Right ventricle myocardium inferior (tissue), 1 donor: ENCODE measurements around the gene TFAP2A. TPM values are rescaled to one million over a fixed set of nuclear protein-coding genes. Genes with fewer than 3 reads are reported as not detected.

Experiments
- ATAC-seq: fragments of 200-7000 bp; cut with Tn5 transposase; one replicate; pipeline ENCODE4 v1.9.1; 2020; ENCODE audit warnings: mild to moderate bottlenecking, moderate library complexity
- DNase-seq: peaks from one replicate; pipeline ENCODE4 v3.0.0; 2021; ENCODE audit errors: missing footprints
- intact Hi-C: fragments of 100-400 bp; cut with DNase I; formaldehyde crosslinking; loops from one replicate; pipeline ENCODE4 v1.11.0; 2022
- total RNA-seq: library from RNA; stranded (reverse); fragmentation: NEBNext Ultra II Directional; extraction: Animal tissue kit (Norgen Biotek cat#: 25700); gene quantifications from one replicate; pipeline ENCODE4 v1.2.1, GENCODE V29; 2021
- donor health status: DM: no; HTN: yes; CAD: no; lungs with severe emphysema.

TFAP2A gene
- total RNA-seq, 1 donor from 2014 or later, result 0.43 TPM

DNA sequence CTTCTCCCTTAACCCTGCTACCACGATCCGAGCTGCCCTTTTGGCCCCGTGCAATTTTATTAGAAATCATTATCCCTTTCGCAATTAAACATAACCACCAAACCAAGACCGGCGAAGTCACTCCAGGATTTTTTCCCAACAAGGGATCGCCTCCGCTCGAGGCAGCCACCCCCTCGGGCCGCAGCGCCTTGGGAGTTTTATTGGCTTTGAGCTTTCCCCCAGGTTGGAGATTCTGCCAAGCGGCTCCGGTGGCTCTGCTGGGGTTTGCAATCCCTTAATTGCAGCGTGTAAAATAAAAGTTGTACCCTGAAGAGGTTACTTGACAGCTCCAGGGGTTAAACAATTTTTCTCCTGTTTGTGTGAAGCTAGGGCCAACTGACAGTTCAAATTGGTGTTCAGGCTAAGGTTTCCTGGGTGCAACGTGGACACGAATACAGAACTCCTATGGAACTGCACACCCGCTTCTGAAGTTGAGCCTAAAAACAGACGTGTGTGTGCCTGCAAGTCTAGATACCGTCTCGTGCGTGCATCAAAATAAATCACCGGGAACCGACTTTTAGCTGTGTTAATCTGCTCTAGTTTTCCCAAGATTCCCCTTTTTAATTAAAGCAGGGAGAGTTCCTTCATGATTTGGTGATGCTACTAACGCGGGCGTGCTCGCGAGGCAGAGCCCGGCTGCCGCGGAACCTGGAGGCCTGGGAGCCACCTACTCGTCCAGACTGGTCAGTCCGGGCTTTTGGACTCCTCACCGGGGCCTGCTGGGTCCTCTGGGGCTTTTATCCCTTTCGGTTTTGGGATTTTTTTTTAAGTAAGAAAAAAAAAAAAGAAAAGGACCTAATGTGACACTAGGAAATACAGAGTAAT lies 975 bp upstream of the TFAP2A start:
- intact Hi-C loops, result no loop called here

DNA sequence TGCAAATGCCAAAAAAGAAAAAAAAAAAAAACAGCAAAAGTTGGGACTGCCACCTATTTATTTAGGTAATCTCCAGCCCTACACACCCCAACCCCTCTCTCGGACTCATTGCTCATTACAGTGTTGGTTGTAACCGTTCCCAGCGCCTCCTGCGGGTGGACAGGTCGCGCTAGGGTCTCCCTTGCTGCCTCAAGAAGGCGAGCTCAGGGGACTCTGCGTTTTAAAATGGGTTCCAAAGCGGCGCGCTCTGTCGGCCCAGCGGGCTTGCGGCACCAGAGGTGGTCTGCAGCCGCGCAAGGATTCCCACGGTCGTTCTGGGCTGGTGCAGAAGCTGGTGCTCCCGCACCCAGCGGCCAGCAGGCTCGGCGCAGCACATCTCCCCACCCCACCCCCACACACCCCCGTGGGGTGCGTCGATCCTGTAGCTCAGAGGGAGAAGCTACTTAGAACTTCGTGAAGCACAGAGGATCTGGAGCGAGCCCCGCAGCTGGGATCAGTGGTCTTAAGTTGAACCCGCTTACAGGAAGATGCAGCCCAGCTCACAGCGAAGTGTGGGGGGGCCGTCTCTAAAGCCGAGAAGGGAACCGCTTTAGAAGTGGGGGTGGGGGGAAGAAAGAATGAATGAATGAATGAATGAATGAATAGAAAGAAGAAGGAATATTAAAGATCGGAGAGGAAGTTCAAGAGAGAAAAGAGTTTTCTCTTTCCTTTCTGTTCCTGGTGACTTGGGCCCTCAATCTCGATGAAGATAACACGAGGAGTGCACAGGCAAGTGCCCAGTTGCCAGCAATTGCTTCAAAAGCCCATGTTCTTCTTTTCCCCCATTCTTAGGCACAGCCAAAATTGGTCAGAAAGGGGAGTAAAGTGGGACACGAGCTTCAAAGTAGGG lies 780 bp downstream of the TFAP2A start:
- ATAC-seq, result no peak
- intact Hi-C loops, result no loop called here
- no peak for DNase-seq

More for the DNA sequence above, 975 bp upstream of the TFAP2A start:
- DNase-seq, result no peak
- no peak for ATAC-seq

DNA sequence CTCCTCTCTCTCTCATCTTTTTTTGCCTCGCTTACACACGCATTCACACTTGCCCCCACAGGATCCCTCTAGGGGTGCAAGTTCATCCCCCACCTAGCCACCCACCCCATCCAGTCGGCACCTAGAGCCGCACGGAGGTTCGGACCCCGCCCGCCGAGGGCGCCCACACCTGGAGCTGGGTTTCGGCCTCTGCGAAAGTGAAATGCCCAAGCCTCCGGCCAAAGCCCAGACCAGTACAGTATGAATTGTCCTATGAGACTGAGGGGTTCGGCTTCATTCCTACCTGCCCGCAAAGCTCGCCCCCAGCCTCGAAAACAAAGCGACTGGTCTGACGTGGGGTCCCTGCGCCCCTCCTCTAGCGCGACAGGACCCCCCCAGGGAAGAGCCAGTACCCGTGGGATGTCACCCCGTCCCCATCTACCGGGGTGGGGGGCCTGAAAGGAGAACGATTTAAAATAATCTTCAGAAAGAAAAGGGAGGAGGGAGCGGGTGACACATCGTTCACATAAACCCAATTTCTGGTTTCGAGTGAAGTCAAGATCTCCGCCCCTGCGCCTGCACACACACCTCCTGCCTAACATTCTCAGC lies 1.5 kb downstream of the TFAP2A start:
- DNase-seq (no peak), ATAC-seq (no peak)
- intact Hi-C loops, result no loop called here

DNA sequence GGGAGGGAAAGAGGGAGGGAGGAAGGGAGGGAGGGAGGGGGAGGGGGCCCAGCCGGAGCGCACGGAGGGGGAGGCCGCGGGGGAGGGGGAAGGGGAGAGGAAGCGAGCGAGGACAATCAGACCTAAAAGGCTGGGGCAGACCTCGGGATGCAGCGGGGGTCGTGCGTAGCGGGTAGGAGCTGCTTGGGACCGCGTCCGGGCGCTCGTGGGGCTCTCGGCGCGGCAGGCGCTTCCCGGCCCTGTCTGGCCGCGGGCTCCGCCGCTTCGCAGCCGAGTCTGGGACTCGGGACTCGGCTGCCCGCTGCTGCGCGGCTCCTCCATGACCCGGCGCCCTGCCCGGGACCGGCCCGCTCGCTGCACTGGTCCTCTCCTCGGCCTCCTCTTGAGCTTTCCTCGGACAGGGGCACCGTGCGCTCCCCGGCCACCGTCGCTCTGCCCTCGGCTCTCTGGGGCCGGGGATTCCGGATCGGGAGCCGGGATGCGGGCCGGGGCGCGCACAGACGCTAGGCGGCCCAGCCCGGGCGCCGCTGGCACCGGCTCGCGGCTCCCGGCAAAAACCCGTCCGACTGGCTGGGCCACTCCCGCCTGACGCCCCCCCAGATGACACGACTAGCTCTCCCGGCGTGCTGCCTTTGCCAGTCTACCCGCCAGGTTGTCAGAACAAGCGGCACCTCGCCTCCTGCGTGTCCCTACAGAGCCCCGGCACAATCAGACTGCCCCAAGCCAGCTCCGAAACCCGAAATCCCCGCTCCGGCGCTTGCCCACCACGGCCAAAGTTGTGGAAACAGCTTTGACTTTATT lies 2.2 kb downstream of the TFAP2A start:
- ATAC-seq, result peak; percentile 30
- no peak for DNase-seq
- intact Hi-C loops, result no loop called here

DNA sequence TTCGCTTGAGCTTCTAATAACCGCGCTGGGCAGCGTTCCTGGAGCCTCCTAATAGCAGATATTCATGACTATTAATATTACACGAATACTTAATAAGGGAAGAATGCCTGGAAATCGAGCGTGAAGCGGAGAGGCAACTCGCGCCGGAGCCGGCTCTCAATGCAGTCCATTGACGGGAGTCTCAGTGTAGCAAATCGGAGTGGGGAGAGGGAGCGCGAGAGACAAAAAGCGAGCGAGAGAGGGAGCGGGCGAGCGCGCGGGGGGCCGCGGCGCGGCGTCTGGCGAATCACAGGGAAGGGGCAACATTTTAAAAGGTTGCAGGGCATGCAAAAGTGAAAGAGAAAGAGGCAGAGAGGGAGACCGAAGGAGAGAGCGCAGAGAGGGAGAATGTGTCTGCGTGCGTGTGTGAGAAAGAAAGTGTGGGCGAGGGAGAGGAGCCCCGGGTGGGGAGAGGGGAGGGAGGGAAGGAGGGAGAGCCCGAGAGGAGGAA lies 2.9 kb downstream of the TFAP2A start:
- intact Hi-C loops, result no loop called here
- ATAC-seq (peak; percentile 31), DNase-seq (no peak)

DNA sequence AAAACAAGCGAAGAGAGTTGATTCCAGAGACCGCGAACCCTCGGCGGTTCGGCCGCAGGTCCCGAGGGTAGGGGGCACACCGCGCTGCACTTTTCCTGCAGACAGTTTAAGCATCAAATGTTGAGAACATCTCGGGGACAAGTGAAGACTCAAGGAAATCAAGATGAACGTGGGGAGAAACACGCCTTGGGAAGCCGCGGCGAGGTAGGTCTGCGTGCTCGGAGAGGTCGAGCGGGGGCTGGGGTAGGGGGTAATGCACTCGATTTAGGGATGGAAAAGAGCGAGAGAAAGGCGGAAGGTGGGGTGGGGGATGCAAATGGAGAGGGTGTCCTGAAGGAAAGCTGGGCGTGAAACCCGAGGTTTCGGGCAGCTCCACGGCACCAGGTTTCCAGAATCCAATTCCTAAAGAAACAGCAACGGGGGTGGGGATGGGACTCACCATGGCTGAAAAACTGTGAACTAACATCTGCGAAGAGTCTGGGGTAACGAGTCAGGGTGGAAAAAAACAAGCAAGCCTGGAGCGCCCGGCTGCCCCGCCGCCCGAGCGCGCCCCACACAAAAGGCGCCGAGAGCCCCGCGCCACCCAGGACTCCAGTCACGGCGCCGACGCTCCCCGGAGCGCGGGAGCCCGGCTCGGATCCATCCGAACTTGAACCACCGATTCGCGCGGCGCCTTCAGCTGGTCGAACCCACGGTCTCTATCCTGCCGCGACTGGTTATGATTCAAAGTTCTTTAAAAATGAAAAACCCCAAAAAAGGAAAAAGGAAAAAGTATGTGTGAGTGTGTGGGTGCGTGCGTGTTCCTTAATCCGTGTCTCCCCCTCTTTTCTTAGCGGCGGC lies 3.5 kb downstream of the TFAP2A start:
- DNase-seq, result no peak
- ATAC-seq, result no peak
- intact Hi-C loops, result no loop called here

DNA sequence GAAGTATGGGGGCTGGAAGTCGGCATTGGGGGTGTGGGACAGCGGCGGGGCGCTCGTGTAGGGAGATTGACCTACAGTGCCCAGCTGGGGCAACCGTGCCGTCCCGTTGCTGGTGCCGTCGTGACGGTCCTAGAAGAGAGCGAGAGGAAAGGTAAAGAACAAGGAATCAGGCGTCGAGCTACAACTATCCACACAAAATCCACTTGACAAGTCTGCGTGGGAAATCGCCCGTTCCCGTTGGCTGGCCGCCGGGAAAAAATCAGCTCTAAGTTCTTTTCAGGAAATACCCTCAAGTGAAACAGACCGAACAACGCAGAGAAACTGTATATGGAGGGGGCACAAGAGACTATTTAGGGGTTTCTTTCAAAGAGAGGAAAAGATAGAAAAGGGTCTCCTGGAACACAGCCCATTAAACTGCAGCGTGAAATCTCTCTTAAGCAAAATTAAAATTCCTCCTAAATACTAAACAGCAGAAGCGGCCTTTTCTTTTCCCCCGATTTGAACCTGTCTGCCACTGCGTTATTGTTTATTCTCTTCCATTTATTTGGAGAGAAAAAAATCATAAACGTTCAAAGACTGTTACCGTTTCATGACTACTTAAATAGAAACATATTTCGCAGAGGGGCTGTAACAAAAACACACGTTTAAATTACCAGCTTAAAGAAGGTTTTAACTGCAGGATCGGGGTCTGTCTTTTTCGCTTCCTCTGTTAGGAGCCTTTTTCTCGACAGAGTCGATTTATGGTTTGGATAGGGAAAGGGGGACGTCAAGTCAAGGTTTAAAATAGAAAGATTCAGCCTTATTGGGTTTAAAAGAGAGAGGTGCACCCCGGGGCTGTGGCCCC lies 4.4 kb downstream of the TFAP2A start:
- intact Hi-C loops, result no loop called here
- ATAC-seq (no peak), DNase-seq (no peak)

DNA sequence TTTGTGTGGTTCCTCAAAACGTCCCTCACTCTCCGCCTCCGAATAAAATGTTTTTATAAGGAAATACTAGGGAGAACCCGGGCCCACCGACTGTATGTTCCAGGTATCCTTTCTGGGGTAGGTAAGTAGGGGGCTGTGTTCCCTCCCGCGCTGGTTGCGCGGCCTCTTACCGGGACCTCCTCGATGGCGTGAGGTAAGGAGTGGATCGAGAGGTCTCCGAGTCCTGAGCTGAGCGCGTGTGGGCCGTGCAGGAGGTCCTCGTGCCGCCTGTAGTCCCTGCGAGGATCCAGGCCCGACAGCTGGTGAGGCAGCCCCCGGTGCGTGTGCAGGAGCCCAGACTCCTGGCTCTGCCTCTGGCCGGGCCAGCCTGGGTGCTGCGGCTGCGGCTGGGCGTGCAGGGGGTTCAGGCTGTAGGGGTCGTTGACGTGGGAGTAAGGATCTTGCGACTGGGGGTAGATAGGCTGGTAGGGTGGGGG lies 5.1 kb downstream of the TFAP2A start:
- intact Hi-C loops, result no loop called here
- DNase-seq (no peak), ATAC-seq (no peak)

DNA sequence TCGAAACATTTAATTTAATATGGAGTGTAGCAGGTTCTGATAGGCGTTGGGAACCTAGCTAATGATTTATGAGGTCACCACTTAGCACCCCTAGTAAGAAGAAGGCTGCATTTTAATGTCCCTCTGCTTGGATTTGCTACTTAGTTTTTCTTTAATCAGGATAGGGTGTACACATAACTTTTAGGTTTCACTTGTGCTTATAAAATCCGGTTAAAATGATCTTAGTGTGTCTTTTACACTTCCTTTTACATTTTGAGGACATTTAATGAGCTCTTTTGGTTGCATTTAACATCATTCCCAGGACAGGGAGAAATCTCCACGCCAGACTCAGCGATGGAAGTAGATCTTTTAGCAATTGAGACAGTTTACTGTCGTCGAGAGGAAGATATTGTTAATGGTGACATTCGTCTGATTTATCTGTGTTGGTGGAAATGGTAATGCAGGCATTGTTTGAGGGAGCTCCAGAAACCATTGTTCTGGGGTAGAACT lies 5.6 kb downstream of the TFAP2A start:
- intact Hi-C loops, result no loop called here
- DNase-seq (no peak), ATAC-seq (no peak)

DNA sequence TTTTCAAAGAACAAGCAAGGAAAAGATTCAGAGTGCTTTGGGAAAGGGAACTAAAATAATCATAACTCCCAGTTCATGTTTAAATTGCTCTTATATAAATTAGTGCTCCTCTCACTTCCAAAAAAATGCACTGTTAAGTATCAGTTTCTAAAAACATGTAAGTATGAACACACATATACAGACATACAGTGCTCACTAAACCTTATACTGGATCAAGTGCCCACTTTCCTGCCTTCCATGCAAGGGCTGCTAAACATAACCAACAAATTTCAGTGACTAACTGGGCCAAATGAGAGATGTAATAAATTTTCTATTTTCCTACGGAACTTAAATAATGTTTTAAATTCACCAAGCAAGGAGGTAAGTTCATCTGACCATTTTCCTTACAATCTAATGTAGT lies 6.4 kb downstream of the TFAP2A start:
- no peak for DNase-seq
- intact Hi-C loops, result no loop called here
- ATAC-seq, result no peak

DNA sequence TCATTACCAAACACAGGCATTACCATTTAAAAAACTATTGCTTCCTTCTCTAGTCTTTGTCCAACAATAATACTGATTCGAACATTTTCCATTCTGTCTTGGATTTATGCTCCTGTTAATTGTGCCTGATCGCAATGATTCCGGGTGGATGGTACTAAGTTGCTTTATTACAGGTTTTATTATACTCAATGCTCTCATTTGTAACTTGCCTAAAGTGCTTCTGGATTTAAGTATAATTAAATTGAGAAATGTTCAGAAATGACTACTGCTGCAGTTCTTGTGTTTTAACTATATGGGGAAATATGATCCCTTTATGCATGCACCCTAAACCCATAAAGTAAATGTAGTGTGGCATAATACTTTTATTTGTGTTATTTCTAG lies 7.2 kb downstream of the TFAP2A start:
- DNase-seq (no peak), ATAC-seq (no peak)
- intact Hi-C loops, result no loop called here

DNA sequence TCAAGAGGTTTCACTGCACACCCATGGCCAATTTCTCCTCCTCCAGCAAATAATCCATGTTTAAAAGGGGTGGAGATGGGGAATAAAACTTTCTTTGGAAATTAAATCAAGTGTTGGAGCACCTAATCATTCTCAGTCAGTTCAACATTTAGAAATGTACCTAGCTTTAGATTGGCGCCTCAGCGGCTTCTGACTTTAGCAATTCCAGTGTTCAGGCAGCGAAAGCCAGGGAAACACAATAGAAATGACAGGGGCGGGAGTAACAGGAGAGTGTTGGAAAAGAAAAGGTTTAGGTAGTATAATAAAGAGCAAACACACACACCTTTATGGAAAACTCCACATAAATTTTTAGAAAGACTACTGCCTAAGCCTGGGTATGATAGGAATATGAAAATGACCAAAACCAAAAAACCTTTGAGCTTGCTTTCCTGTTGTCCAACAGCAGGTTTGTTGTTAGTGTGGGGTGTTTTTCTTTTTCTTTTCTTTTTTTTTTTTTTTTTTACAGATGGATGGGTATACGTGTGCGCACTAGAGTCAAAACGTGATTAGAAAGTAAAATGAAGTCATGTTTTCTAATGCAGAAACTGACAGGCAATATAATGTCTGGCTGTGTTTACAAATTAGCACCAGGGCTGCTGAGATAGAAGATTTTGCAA lies 7.7 kb downstream of the TFAP2A start:
- DNase-seq (no peak), ATAC-seq (no peak)
- intact Hi-C loops, result no loop called here

DNA sequence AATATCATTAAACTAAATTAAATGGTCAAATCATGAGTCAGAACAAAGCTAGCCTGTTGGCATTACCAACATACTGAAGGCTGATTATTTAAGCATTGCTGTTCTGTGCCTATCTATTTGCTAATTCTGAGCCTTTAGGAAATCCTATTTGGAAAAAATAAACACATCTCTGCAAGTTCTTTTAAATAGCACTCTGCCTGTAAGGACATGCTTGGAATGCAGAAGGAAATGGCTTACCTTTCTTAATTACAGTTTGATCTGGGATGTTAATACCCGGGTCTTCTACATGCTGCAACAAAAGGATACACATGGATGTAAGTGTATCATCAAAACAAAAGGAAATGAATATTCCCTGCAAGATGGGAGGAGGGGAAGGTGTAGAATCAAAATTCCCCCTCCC lies 8.3 kb downstream of the TFAP2A start:
- ATAC-seq (no peak), DNase-seq (no peak)
- intact Hi-C loops, result no loop called here

DNA sequence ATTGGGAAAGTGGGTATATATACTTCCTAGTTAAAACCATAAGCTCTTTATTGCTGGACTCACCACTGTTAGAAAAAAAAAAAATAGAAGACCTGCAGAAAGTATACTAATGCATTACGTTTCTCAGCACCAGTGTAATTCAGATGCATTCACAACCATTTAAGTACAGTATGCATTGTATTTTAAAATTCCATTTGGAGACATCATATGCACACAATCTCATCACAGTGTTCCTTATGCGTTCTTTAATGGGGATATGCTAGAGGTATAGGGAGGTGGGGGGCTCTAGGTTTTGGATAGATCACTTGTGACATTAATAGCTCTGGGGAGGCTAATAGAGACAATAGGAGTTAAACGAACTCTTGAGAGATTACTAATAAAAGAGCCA lies 9.4 kb downstream of the TFAP2A start:
- ATAC-seq, result no peak

DNA sequence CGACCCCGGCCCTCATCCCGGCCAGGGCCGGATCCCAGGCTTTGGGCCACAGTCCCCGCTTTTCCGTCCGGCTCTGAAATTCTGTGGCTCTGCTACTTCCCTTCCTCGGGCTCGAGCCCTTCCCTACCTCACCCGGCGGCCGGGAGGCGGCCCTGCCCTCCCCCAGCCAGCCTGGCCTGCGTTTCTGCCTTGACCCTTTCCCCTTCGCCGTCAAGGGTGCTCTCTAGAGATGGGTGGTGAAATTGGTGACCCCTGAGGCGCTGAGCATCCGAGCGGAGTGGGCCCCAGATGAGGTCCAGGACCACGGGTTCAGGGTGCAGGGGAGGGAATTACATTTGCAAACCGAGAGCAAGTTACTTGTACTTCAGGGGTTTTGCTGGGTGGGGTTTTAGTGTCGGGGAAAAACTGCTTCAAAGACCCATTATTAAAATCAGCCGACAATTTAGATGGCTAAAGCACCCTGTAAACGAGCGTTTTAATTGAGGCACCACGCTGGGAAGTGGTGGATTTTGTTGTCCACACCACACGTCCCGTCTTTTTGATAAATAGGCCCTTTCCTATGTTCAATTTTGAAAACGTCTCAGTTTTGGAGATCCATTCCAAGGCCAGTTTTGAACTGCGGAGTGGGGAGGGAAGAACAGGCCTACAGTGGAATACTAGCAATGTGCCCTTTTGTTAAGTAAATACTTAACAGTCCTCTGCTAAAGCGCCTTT lies 9.9 kb downstream of the TFAP2A start:
- DNase-seq (no peak), ATAC-seq (no peak)
- intact Hi-C loops, result no loop called here

More for the DNA sequence above, 9.4 kb downstream of the TFAP2A start:
- intact Hi-C loops, result no loop called here
- no peak for DNase-seq
